HepG2 (cell line): ENCODE results near the gene CBX2. TPM values are rescaled to one million over a fixed set of nuclear protein-coding genes. Genes with fewer than 3 reads are reported as not detected.

ENCODE experiments used
- DMTF1 ChIP-seq: sonication (generic); formaldehyde crosslinking; IDR thresholded peaks from 2 replicates; pipeline ENCODE4 v1.4.0; 2020; ENCODE audit warnings: mild to moderate bottlenecking, missing genetic modification reagents
- DNMT3B ChIP-seq: conservative IDR thresholded peaks from 2 replicates; pipeline ENCODE4 v1.6.1; 2016; ENCODE audit warnings: missing biosample characterization, control low read depth
- JUNB ChIP-seq: sonication (generic); formaldehyde crosslinking; IDR thresholded peaks from 2 replicates; pipeline ENCODE4 v1.8.0; 2022; ENCODE audit warnings: missing genetic modification reagents, mild to moderate bottlenecking, borderline replicate concordance
- MBNL3 ChIP-seq: fragments of 250-450 bp; sonication (Bioruptor Pico); conservative IDR thresholded peaks from 2 replicates; pipeline ENCODE4 v1.8.0; 2022; ENCODE audit warnings: mild to moderate bottlenecking, inconsistent platforms
- POLR2A ChIP-seq, 2 experiments: IDR thresholded peaks; 2 replicates each; pipeline ENCODE4 v1.6.1; 2011; ENCODE audit warnings: low read depth in 2 of 2, low read length in 2 of 2, mild to moderate bottlenecking in 1 of 2, moderate library complexity in 1 of 2; ENCODE audit not compliant: insufficient read depth in 1 of 2
- POLR2AphosphoS2 ChIP-seq: IDR thresholded peaks from 2 replicates; pipeline ENCODE4 v1.6.1; 2011; ENCODE audit warnings: low read depth, low read length, improper control_type of control experiment
- TRIM22 ChIP-seq: fragments of 450-650 bp; IDR thresholded peaks from 2 replicates; pipeline ENCODE4 v1.6.1; 2017
- ZBTB43 ChIP-seq: sonication (generic); formaldehyde crosslinking; conservative IDR thresholded peaks from 2 replicates; pipeline ENCODE4 v1.4.0; 2020; ENCODE audit warnings: missing genetic modification reagents
- ZNF225 ChIP-seq: sonication (generic); formaldehyde crosslinking; IDR thresholded peaks from 2 replicates; pipeline ENCODE4 v1.4.0; 2020; ENCODE audit warnings: mild to moderate bottlenecking, missing genetic modification reagents
- ZNF318 ChIP-seq: sonication (generic); formaldehyde crosslinking; IDR thresholded peaks from 2 replicates; pipeline ENCODE4 v1.4.0; 2020; ENCODE audit warnings: mild to moderate bottlenecking, missing genetic modification reagents
- ZNF432 ChIP-seq: sonication (generic); formaldehyde crosslinking; IDR thresholded peaks from 2 replicates; pipeline ENCODE4 v1.5.0; 2020; ENCODE audit warnings: missing genetic modification reagents, mild to moderate bottlenecking, borderline replicate concordance
- ZNF552 ChIP-seq: sonication (generic); formaldehyde crosslinking; IDR thresholded peaks from 2 replicates; pipeline ENCODE4 v1.9.0; 2022; ENCODE audit warnings: missing genetic modification reagents, mild to moderate bottlenecking, borderline replicate concordance
- ZNF557 ChIP-seq: sonication (generic); formaldehyde crosslinking; IDR thresholded peaks from 2 replicates; pipeline ENCODE4 v1.4.0; 2020; ENCODE audit warnings: missing genetic modification reagents
- ZNF589 ChIP-seq: sonication (generic); formaldehyde crosslinking; conservative IDR thresholded peaks from 2 replicates; pipeline ENCODE4 v1.8.0; 2022; ENCODE audit warnings: mild to moderate bottlenecking, moderate library complexity, missing genetic modification reagents
- ZNF709 ChIP-seq: sonication (generic); formaldehyde crosslinking; IDR thresholded peaks from 2 replicates; pipeline ENCODE4 v1.5.0; 2020; ENCODE audit warnings: mild to moderate bottlenecking, missing genetic modification reagents
- ZNF766 ChIP-seq: sonication (generic); formaldehyde crosslinking; IDR thresholded peaks from 2 replicates; pipeline ENCODE4 v1.5.0; 2020; ENCODE audit warnings: missing genetic modification reagents, borderline replicate concordance
- ZNF773 ChIP-seq: sonication (generic); formaldehyde crosslinking; IDR thresholded peaks from 2 replicates; pipeline ENCODE4 v1.4.0; 2020; ENCODE audit warnings: missing genetic modification reagents, borderline replicate concordance
- polyA plus RNA-seq, 8 experiments: library from polyadenylated mRNA; depleted of rRNA in 3 of 8; stranded (reverse) in 7 of 8; unstranded in 1 of 8; fragments of >200 nt; fragmentation: Illumina TruSeq in 4 of 8; extraction: Trizol in 4 of 8; gene quantifications; 2 replicates each; pipeline versions ENCODE4 v1.2.1 to v1.2.3, GENCODE V29; 2011 to 2016; ENCODE audit warnings: low read depth in 4 of 8, missing spikeins in 1 of 8, mixed read lengths in 1 of 8; ENCODE audit not compliant: insufficient read depth in 1 of 8
- total RNA-seq, 5 experiments: library from RNA; depleted of rRNA; stranded (reverse); fragments of >200 nt; fragmentation: Illumina TruSeq; extraction: Trizol; gene quantifications; 2 replicates each; pipeline ENCODE4 v1.2.3, GENCODE V29; 2016; ENCODE audit warnings: low read depth in 1 of 5

The CBX2 gene
- total and polyA plus RNA-seq, 2 of the 13 experiments (the other 11 are each of a cell fraction or from before 2014, with no cell fraction given), result 14.5 to 31.1 TPM

- TF ChIP-seq ZBTB43 (no peak), TRIM22 (no peak), DMTF1 (CRISPR knock-in tag) (no peak), ZNF432 (CRISPR knock-in tag) (no peak), JUNB (CRISPR knock-in tag) (no peak), DNMT3B (CRISPR knock-in tag) (no peak), ZNF773 (CRISPR knock-in tag) (no peak), ZNF552 (CRISPR knock-in tag) (no peak), POLR2A (IDR thresholded peaks at IDR 0.05; ENCODE audit: insufficient read depth in 1 of 2, low read depth in 2 of 2, low read length in 2 of 2) (no peak), ZNF318 (CRISPR knock-in tag) (no peak), MBNL3 (CRISPR knock-in tag) (no peak), POLR2AphosphoS2 (no peak), ZNF766 (CRISPR knock-in tag) (no peak), ZNF709 (CRISPR knock-in tag) (peak; percentile 56; the same call in 1 of the 2 replicates), ZNF589 (CRISPR knock-in tag) (no peak), ZNF225 (CRISPR knock-in tag) (no peak), ZNF557 (CRISPR knock-in tag) (no peak)
Observed at GRCh38 chr17:79777120-79777893, 641 bp upstream of the CBX2 start (continued).
